ENCODE data around the gene SH3GL3. TPM values are rescaled to one million over a fixed set of nuclear protein-coding genes. Genes with fewer than 3 reads are reported as not detected.

SH3GL3 gene
- total and polyA plus RNA-seq, 2 of the 8 experiments (the other 6 are each of a cell fraction or from before 2014, with no cell fraction given) = 14.1 to 19.1 TPM

DNA sequence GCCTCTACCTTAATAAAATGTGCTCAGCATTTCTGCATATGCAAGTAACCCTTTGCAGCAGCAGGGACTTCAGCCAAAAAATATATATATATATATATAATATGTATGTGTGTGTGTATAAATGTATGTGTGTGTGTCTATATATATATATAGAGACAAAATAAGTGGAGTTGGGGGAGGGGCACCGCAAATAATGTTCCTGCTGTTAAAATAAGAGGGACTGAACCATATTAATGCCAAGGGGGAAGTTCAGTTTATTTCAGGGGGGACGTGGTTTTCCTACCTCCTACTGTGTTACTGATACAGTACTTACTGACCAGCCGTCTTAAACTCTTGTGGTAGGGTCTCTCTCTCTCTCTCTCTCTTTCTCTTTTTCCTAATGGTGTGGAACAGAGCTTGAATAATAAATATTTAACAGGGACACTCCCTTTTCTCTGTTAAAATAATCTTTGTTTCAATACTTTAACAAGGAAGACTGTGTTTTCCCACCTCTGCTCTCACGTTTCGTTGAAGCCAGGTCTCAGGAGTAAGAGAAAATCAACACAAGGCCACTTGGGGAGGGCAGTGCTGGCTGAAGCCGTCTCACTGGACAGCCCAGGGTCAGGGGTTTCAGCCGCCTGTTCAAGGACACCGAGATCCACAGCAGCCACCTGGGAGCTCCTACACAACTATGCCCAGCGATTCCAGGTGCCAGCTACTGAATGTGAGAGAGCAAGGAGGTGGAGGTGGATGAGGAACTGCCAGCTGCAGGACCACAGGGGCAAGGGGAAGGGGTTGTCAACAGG lies 164.0 kb downstream of the SH3GL3 start:
- H3K79me2 ChIP-seq (ENCODE audit: control insufficient read depth in 1 of 2, insufficient read depth in 2 of 2, low read length in 2 of 2) = no peaks in the 10 kb centered on the region
- H3K4me2 ChIP-seq (ENCODE audit: insufficient read depth in 1 of 2, low read depth in 2 of 2, low read length in 2 of 2) = no peak overlapping the region
- ChIA-PET CTCF (ENCODE audit: partially characterized antibody) (interaction anchor here (0.9 to 1.6 kb wide), 3 partner anchors 11 to 412 kb away, joined by 3 to 8 read pairs (median 3); no protein-coding TSS in a partner anchor), POLR2A (ENCODE audit: partially characterized antibody) (interaction anchor here (1.4 kb wide), 1 partner anchor 15 kb away, joined by 6 read pairs; no protein-coding TSS in a partner anchor)
- H2BK12ac ChIP-seq (ENCODE audit: low read depth, low read length) = no peak overlapping the region
- no peak overlapping the region for H2BK5ac ChIP-seq (ENCODE audit: low read depth, low read length)
- H4K5ac ChIP-seq (ENCODE audit: insufficient read length, low read depth, low read length) = no peak overlapping the region
- H4K8ac ChIP-seq (ENCODE audit: extremely low read depth, insufficient read depth, low read length) = no peak overlapping the region
- no peaks in the 10 kb centered on the region for H3K27me3 ChIP-seq (replicated peaks in 1 of 4; ENCODE audit: control insufficient read depth in 3 of 4, extremely low read depth in 1 of 4, insufficient read depth in 3 of 4, low read length in 3 of 4)
- H3K4me1 ChIP-seq (replicated peaks in 1 of 4; ENCODE audit: control insufficient read depth in 3 of 4, insufficient read depth in 4 of 4, low read length in 3 of 4) = no peaks in the 10 kb centered on the region
- H3K23ac ChIP-seq (ENCODE audit: insufficient read length) = no peak overlapping the region
- no peaks in the 10 kb centered on the region for H3K9me3 ChIP-seq (ENCODE audit: insufficient read depth in 2 of 2, low read depth in 1 of 2, low read length in 1 of 2)
- no peak overlapping the region for H2BK15ac ChIP-seq (ENCODE audit: low read length)
- no peak overlapping the region for H2AK5ac ChIP-seq (ENCODE audit: low read depth, low read length)
- H4K20me1 ChIP-seq (replicated peaks in 1 of 2; ENCODE audit: control insufficient read depth in 1 of 2, insufficient read depth in 2 of 2, low read length in 2 of 2) = no peaks in the 10 kb centered on the region
- no peaks in the 10 kb centered on the region for H3K79me1 ChIP-seq (ENCODE audit: low read depth, low read length)
- no peak overlapping the region for H2BK120ac ChIP-seq (replicated peaks; ENCODE audit: low read depth, low read length)
- H2AFZ ChIP-seq (ENCODE audit: low read length) = no peak overlapping the region
- no peaks in the 10 kb centered on the region for H3K36me3 ChIP-seq (ENCODE audit: control insufficient read depth in 2 of 4, insufficient read depth in 4 of 4, low read length in 3 of 4)
- no peak overlapping the region for H3K18ac ChIP-seq (ENCODE audit: extremely low read depth, low read length)
- no peak overlapping the region for H2BK20ac ChIP-seq (ENCODE audit: low read length)
- H3K4me3 ChIP-seq (ENCODE audit: extremely low read depth in 1 of 4, insufficient read depth in 2 of 4, low read depth in 3 of 4, low read length in 4 of 4) = no peak overlapping the region
- DNase-seq (ENCODE audit: low read depth in 1 of 2, low spot score in 2 of 2) (no peak), FAIRE-seq (no peak)
- H3K9ac ChIP-seq (replicated peaks in 1 of 4; ENCODE audit: extremely low read depth in 1 of 4, low read depth in 3 of 4, low read length in 3 of 4) = no peak overlapping the region
- WGBS, 2 experiments (ENCODE audit: extremely low coverage in 1 of 2, insufficient coverage in 1 of 2, insufficient read length in 1 of 2, insufficient replicate concordance in 2 of 2, low coverage in 1 of 2, low lambda C conversion rate in 2 of 2, missing lambda C conversion rate in 1 of 2) = 83% methylated on average over 9 of the region's 9 CpGs; no CpG with 5 or more reads in 1 of the 2 experiments
- H3K23me2 ChIP-seq (ENCODE audit: low read depth, low read length) = no peaks in the 10 kb centered on the region
- H3K4ac ChIP-seq (replicated peaks; ENCODE audit: insufficient read length, low read depth, low read length) = no peak overlapping the region
- H3K14ac ChIP-seq (ENCODE audit: insufficient read length) = no peak overlapping the region
- no peak overlapping the region for H3K27ac ChIP-seq (ENCODE audit: low read depth, low read length)
- H3K56ac ChIP-seq (replicated peaks; ENCODE audit: insufficient read length, low read depth, low read length) = no peak overlapping the region
- H4K91ac ChIP-seq (replicated peaks; ENCODE audit: insufficient read length, low read length) = no peak overlapping the region
- TF ChIP-seq EZH2 (IDR thresholded peaks at IDR 0.05; ENCODE audit: low read depth, low read length, severe bottlenecking) = no peak
- TF ChIP-seq CTCF (IDR thresholded peaks at IDR 0.05; ENCODE audit: control extremely low read depth in 1 of 3, insufficient read depth in 1 of 3, low read depth in 1 of 3, low read length in 3 of 3) = no peak
- TF ChIP-seq, protein P1, sequence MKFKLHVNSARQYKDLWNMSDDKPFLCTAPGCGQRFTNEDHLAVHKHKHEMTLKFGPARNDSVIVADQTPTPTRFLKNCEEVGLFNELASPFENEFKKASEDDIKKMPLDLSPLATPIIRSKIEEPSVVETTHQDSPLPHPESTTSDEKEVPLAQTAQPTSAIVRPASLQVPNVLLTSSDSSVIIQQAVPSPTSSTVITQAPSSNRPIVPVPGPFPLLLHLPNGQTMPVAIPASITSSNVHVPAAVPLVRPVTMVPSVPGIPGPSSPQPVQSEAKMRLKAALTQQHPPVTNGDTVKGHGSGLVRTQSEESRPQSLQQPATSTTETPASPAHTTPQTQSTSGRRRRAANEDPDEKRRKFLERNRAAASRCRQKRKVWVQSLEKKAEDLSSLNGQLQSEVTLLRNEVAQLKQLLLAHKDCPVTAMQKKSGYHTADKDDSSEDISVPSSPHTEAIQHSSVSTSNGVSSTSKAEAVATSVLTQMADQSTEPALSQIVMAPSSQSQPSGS (IDR thresholded peaks at IDR 0.05; ENCODE audit: low read length) = no peak
- no peak for TF ChIP-seq EP300 (IDR thresholded peaks at IDR 0.05; ENCODE audit: borderline replicate concordance in 1 of 2, low read depth in 2 of 2, low read length in 2 of 2)
- TF ChIP-seq SUZ12 (IDR thresholded peaks at IDR 0.05; ENCODE audit: low read length) = no peak
- no peak for TF ChIP-seq E2F6 (IDR thresholded peaks at IDR 0.05)

Data from H1 (cell line).